ENCODE results near the gene MKNK1. TPM values are rescaled to one million over a fixed set of nuclear protein-coding genes. Genes with fewer than 3 reads are reported as not detected.

The MKNK1 gene
- total and polyA plus RNA-seq, 8 donors, result 21.2 to 182 (median 36.7) TPM

DNA sequence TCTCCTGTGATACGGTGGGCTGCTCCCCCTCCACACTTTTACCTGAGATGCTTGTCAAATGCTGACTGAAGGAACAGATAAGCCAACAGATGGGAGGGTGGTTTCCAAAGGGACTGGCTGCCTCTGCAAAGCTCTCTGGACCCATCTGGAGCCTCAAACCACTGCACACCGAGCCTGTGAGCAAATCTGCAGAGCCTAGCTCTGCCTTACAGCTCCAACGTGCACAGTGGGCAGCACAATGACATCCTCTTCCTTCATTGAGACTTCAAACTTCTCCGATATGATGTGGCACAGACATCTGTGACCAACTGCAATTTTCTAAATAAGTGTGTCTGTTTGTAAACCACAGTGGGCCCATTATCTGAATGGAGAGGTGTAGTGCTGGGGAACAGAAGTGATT is 26.4 kb downstream of the MKNK1 start:
- peaks cover 55 to 100% (median 93%) of the 10 kb centered on the region in 4 donors for H3K36me3 ChIP-seq
- no peaks in the 10 kb centered on the region for H3K9me3 ChIP-seq
- no peak for DNase-seq
- no peak overlapping the region for H3K4me3 ChIP-seq
- intact Hi-C loops (cut with DNase I; ENCODE audit: low total_unique reads), result no loop called here
- TF ChIP-seq POLR2A (IDR thresholded peaks at IDR 0.05) (no peak), EP300 (IDR thresholded peaks at IDR 0.05) (no peak), POLR2AphosphoS5 (IDR thresholded peaks at IDR 0.05) (no peak)
- TF ChIP-seq, protein P1, sequence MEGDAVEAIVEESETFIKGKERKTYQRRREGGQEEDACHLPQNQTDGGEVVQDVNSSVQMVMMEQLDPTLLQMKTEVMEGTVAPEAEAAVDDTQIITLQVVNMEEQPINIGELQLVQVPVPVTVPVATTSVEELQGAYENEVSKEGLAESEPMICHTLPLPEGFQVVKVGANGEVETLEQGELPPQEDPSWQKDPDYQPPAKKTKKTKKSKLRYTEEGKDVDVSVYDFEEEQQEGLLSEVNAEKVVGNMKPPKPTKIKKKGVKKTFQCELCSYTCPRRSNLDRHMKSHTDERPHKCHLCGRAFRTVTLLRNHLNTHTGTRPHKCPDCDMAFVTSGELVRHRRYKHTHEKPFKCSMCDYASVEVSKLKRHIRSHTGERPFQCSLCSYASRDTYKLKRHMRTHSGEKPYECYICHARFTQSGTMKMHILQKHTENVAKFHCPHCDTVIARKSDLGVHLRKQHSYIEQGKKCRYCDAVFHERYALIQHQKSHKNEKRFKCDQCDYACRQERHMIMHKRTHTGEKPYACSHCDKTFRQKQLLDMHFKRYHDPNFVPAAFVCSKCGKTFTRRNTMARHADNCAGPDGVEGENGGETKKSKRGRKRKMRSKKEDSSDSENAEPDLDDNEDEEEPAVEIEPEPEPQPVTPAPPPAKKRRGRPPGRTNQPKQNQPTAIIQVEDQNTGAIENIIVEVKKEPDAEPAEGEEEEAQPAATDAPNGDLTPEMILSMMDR (IDR thresholded peaks at IDR 0.05), result no peak
- 81 to 95% (median 90%) methylated on average over 4 of the region's 4 CpGs for WGBS, 5 donors
- no peak overlapping the region for H3K27ac ChIP-seq
- H3K4me1 ChIP-seq, result peaks cover 0 to 12% (median 0%) of the 10 kb centered on the region in 4 donors
- H3K27me3 ChIP-seq, result no peaks in the 10 kb centered on the region

DNA sequence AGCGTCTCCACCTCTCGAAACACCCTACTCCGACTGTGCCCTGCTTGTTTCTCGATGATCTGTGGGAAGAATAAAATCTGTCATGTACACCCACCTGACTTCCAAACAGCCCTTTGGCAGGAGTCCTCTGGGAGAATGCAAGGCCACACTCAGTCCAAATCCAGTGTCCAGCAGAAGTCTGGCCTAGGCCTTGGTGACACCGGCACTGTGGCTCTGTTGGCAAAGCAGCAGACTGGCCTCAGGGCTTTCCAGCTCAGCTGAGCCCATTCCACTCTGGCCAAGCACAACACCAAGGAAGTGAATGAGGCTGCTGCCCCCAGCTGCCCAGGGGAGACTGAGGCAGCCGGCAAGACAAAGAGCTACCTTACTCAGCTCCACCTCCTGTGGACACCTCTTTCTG is 27.5 kb downstream of the MKNK1 start:
- intact Hi-C loops (cut with DNase I; ENCODE audit: low total_unique reads), result no loop called here
- Histone ChIP-seq H3K9me3 (no peaks in the 10 kb centered on the region), H3K4me1 (peaks cover 0 to 6% (median 0%) of the 10 kb centered on the region in 4 donors), H3K27ac (no peak overlapping the region), H3K4me3 (no peak overlapping the region), H3K27me3 (no peaks in the 10 kb centered on the region), H3K36me3 (peaks cover 50 to 98% (median 89%) of the 10 kb centered on the region in 4 donors)
- DNase-seq, result no peak
- 78 to 88% (median 87%) methylated on average over 5 to 6 of the region's 6 CpGs for WGBS, 5 donors
- TF ChIP-seq EP300 (IDR thresholded peaks at IDR 0.05), result no peak
- no peak for TF ChIP-seq POLR2AphosphoS5 (IDR thresholded peaks at IDR 0.05)
- TF ChIP-seq POLR2A (IDR thresholded peaks at IDR 0.05), result no peak
- TF ChIP-seq, protein P1 (IDR thresholded peaks at IDR 0.05), result no peak

DNA sequence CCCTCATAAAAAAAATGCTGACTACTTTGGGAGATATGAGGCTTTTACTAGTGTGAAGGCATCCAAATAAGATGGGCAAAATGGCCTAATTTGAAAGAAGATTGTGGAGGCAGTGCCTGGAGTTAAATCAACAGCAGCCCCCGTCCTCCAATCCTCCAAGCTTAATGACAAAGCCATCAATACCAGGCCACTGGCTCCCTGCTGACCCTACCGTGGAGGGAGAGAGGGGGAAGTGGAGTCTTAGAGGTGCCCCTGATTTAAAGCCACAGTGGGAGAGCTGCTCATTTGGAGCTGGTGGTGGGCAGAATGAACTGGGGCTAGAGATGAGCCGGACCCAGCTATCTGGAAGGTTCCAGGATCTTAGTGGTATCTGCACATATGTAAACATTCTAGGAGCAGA is 28.3 kb downstream of the MKNK1 start:
- Histone ChIP-seq H3K27ac (no peak overlapping the region), H3K36me3 (peaks cover 49 to 98% (median 91%) of the 10 kb centered on the region in 4 donors), H3K4me3 (no peak overlapping the region), H3K27me3 (no peaks in the 10 kb centered on the region), H3K4me1 (peaks cover 0 to 2% (median 0%) of the 10 kb centered on the region in 4 donors), H3K9me3 (no peaks in the 10 kb centered on the region)
- intact Hi-C loops (cut with DNase I; ENCODE audit: low total_unique reads), result no loop called here
- no peak for DNase-seq
- no peak for TF ChIP-seq POLR2AphosphoS5 (IDR thresholded peaks at IDR 0.05)
- no peak for TF ChIP-seq EP300 (IDR thresholded peaks at IDR 0.05)
- TF ChIP-seq POLR2A (IDR thresholded peaks at IDR 0.05), result no peak
- TF ChIP-seq, protein P1 (IDR thresholded peaks at IDR 0.05), result no peak
- 77 to 92% (median 87%) methylated on average over 3 of the region's 3 CpGs for WGBS, 5 donors

DNA sequence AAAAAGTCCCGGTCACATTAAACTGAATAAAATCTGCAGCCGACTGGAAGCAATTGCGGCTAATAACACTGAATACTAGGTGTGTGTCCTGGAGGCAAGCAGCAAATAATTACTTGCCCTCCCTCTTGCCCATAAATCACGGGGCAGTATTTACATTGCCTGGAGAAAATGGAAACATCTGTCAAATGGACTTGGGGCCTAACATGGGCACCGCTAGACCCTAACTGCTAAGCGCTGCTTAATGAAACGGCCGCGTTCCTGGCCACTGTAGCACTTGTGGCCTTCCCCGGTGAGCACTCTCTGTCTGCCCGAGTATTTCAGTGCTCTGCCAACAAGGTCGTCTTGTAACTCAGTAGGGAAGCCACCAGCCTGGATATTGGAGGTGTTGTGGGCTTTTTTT is 28.8 kb downstream of the MKNK1 start:
- intact Hi-C loops (cut with DNase I; ENCODE audit: low total_unique reads), result no loop called here
- H3K27ac ChIP-seq, result no peak overlapping the region
- H3K27me3 ChIP-seq, result no peaks in the 10 kb centered on the region
- WGBS, 5 donors, result 73 to 81% (median 76%) methylated on average over 12 of the region's 12 CpGs
- no peaks in the 10 kb centered on the region for H3K9me3 ChIP-seq
- DNase-seq, result peak in 1 of 2 donors; percentile 45
- H3K4me3 ChIP-seq, result no peak overlapping the region
- H3K4me1 ChIP-seq, result peaks cover 0 to 2% (median under 1%) of the 10 kb centered on the region in 4 donors
- H3K36me3 ChIP-seq, result peaks cover 49 to 98% (median 91%) of the 10 kb centered on the region in 4 donors
- no peak for TF ChIP-seq POLR2AphosphoS5 (IDR thresholded peaks at IDR 0.05)
- TF ChIP-seq, protein P1 (IDR thresholded peaks at IDR 0.05), result no peak
- TF ChIP-seq POLR2A (IDR thresholded peaks at IDR 0.05), result no peak
- no peak for TF ChIP-seq EP300 (IDR thresholded peaks at IDR 0.05)

Measured in stomach (tissue), 9 donors.